NT2/D1 (cell line): ENCODE results near the gene SLC35F3.

Source experiments
- YY1 ChIP-seq: IDR thresholded peaks from 2 replicates; pipeline ENCODE4 v1.6.1; 2011; ENCODE audit not compliant: insufficient read length, insufficient read depth
- ZNF274 ChIP-seq: IDR thresholded peaks from 2 replicates; pipeline ENCODE4 v1.6.1; 2011; ENCODE audit warnings: mild to moderate bottlenecking, low read depth, low read length

- TF ChIP-seq YY1 (no peak), ZNF274 (no peak)
Observed at GRCh38 chr1:233873666-233874065, 30.8 kb upstream of the SLC35F3 start.
